NCI-H748 (cell line): ENCODE data around the gene KDM4B.
"Not testable (repeated sequence)": the region's sequence is repeated elsewhere in the genome, so short reads cannot be mapped to it uniquely, and the experiment has no call there.

Experiments
- DNase-seq: peaks from one replicate; lab custom pipeline; 2025; ENCODE audit not compliant: unreplicated experiment; lab: John Stamatoyannopoulos, UW

Gene KDM4B

GRCh38 chr19:5193192-5193591 lies 224.3 kb downstream of the KDM4B start:
- DNase-seq, result no peak

- no peak for DNase-seq
These were observed 225.7 kb downstream of the KDM4B start for GRCh38 chr19:5194641-5195040.

- DNase-seq, result not testable (repeated sequence)
These were observed 226.7 kb downstream of the KDM4B start for GRCh38 chr19:5195587-5195986.

- DNase-seq, result no peak
These were observed 227.9 kb downstream of the KDM4B start for GRCh38 chr19:5196832-5197231.

GRCh38 chr19:5200844-5201243 lies 231.9 kb downstream of the KDM4B start:
- DNase-seq, result no peak

- DNase-seq, result no peak
These were observed 233.6 kb downstream of the KDM4B start for GRCh38 chr19:5202553-5202952.
